BE2C (cell line): Measurements from ENCODE around the gene FBXL14.
"Not testable (repeated sequence)": the region's sequence is repeated elsewhere in the genome, so short reads cannot be mapped to it uniquely, and the experiment has no call there.

Source experiments
- DNase-seq: peaks from one replicate; pipeline ENCODE4 v3.0.0-alpha.2; 2020
- H3K27me3 ChIP-seq: fragments of 250-450 bp; sonication (Bioruptor Pico); 2 replicates; pipeline ENCODE4 v1.5.1; 2020; ENCODE audit warnings: mild to moderate bottlenecking
- H3K36me3 ChIP-seq: fragments of 250-450 bp; sonication (Bioruptor Pico); 2 replicates; pipeline ENCODE4 v1.5.1; 2020; ENCODE audit warnings: mild to moderate bottlenecking
- H3K4me1 ChIP-seq: fragments of 250-450 bp; sonication (Bioruptor Pico); 2 replicates; pipeline ENCODE4 v1.5.1; 2020
- H3K4me3 ChIP-seq: 2 replicates; pipeline ENCODE4 v1.5.1; 2011; ENCODE audit warnings: low read depth, low read length
- H3K9me3 ChIP-seq: fragments of 250-450 bp; sonication (Bioruptor Pico); 2 replicates; pipeline ENCODE4 v1.5.1; 2020
- CTCF ChIP-seq: IDR thresholded peaks from 2 replicates; pipeline ENCODE4 v1.5.1; 2012; ENCODE audit warnings: mild to moderate bottlenecking, low read depth, low read length

FBXL14 gene

DNA sequence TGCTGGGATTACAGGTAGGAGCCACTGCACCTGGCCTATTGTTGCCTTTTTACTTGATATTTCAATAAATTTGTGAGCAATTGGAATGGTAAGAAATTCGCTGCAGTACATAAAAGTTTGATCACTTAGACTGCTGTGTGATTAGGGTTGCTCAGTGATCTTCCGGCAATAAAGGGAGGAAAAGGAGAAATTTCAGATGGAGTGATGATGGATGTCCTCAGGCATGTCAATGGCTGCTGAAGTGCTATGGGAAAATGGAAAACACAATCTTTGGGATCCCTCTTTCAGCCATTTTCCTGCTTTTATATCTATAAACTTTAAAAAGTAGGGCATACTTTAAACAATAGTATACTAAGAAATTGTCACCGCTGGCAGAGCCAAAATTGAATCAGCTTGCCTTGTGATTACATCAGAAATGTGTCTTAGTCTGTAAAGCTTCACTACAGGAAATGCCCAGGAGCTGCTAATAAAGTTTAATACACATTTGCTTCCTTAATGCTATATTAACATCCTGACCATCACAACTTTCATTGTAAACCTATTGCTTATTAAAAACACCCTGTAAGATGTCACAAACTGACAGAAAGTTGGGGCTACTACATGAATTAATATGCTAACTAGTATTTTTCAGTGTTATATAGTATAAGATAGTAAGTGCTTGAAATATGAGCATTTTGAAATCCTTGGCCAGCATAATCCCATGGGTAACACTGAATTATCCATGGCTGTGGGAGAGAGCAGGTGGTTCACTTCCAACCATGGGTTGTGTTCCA lies 13.7 kb upstream of the FBXL14 start:
- Histone ChIP-seq H3K9me3 (no peaks in the 10 kb centered on the region), H3K27me3 (no peaks in the 10 kb centered on the region), H3K36me3 (no peaks in the 10 kb centered on the region), H3K4me3 (no peak overlapping the region), H3K4me1 (peaks cover 6% of the 10 kb centered on the region; the same call in 1 of the 2 replicates)
- no peak for DNase-seq
- TF ChIP-seq CTCF, result no peak

DNA sequence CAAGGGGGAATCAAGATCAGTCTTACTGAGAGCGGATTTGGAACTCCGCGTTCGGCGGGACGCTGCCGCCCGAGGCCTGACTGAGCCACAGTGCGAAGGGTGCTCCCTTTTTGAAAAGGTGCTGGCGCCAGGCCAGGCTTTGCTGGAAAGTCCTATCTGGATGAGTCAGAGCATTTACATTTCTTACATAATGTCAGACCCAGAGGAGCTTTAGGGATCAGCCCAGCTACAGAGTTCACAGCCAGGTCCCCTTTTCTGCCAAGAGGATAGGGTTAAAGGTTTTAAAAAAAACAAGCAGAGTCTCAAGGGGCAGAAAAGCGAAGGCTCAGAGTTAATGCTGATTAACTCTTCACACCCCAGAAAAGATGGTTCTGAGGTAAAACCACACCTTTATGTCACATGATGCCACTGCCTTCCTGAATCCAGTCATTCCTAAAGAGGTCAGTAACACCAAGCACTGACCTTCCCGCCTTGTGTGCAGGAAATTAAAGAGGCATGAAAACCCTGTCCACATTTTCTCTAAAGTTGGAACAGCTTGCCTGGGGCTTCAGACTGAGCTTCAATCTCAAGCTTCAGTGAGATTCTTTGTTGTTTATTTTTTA lies 11.7 kb upstream of the FBXL14 start:
- no peaks in the 10 kb centered on the region for H3K9me3 ChIP-seq
- no peak for TF ChIP-seq CTCF
- H3K4me1 ChIP-seq, result peaks cover 6% of the 10 kb centered on the region; the same call in 1 of the 2 replicates
- peak overlapping the region; percentile 67 for H3K4me3 ChIP-seq
- DNase-seq, result peak; percentile 79
- no peaks in the 10 kb centered on the region for H3K36me3 ChIP-seq
- no peaks in the 10 kb centered on the region for H3K27me3 ChIP-seq

GRCh38 chr12:1605129-1606020 lies 11.0 kb upstream of the FBXL14 start:
- DNase-seq, result peak; percentile 78
- peak overlapping the region; percentile 67 for H3K4me3 ChIP-seq
- peaks cover 6% of the 10 kb centered on the region; the same call in 1 of the 2 replicates for H3K4me1 ChIP-seq
- H3K27me3 ChIP-seq, result no peaks in the 10 kb centered on the region
- TF ChIP-seq CTCF, result peak; percentile 91
- H3K36me3 ChIP-seq, result no peaks in the 10 kb centered on the region
- no peaks in the 10 kb centered on the region for H3K9me3 ChIP-seq

GRCh38 chr12:1604464-1604863 lies 10.1 kb upstream of the FBXL14 start:
- Histone ChIP-seq H3K4me1 (peaks cover 6% of the 10 kb centered on the region; the same call in 1 of the 2 replicates), H3K27me3 (no peaks in the 10 kb centered on the region), H3K4me3 (no peak overlapping the region), H3K9me3 (no peaks in the 10 kb centered on the region), H3K36me3 (no peaks in the 10 kb centered on the region)
- no peak for TF ChIP-seq CTCF
- DNase-seq, result no peak

- Histone ChIP-seq H3K36me3 (no peaks in the 10 kb centered on the region), H3K9me3 (no peaks in the 10 kb centered on the region), H3K4me3 (no peak overlapping the region), H3K27me3 (no peaks in the 10 kb centered on the region), H3K4me1 (peaks cover 6% of the 10 kb centered on the region; the same call in 1 of the 2 replicates)
- TF ChIP-seq CTCF, result no peak
- DNase-seq, result no peak
These were observed 9.1 kb upstream of the FBXL14 start for GRCh38 chr12:1603269-1603993.

GRCh38 chr12:1602706-1603105 lies 8.3 kb upstream of the FBXL14 start:
- not testable (repeated sequence) for DNase-seq, H3K9me3 ChIP-seq, H3K4me3 ChIP-seq, H3K27me3 ChIP-seq, H3K4me1 ChIP-seq, H3K36me3 ChIP-seq
